HK-2 (cell line): ENCODE results near the gene TMEM176A.
"Not testable (repeated sequence)": the region's sequence is repeated elsewhere in the genome, so short reads cannot be mapped to it uniquely, and the experiment has no call there.

Source experiments
- DNase-seq: peaks from one replicate; pipeline ENCODE4 v3.0.0-alpha.2; 2018; ENCODE audit not compliant: unreplicated experiment

Gene TMEM176A, protein sequence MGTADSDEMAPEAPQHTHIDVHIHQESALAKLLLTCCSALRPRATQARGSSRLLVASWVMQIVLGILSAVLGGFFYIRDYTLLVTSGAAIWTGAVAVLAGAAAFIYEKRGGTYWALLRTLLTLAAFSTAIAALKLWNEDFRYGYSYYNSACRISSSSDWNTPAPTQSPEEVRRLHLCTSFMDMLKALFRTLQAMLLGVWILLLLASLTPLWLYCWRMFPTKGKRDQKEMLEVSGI

DNA sequence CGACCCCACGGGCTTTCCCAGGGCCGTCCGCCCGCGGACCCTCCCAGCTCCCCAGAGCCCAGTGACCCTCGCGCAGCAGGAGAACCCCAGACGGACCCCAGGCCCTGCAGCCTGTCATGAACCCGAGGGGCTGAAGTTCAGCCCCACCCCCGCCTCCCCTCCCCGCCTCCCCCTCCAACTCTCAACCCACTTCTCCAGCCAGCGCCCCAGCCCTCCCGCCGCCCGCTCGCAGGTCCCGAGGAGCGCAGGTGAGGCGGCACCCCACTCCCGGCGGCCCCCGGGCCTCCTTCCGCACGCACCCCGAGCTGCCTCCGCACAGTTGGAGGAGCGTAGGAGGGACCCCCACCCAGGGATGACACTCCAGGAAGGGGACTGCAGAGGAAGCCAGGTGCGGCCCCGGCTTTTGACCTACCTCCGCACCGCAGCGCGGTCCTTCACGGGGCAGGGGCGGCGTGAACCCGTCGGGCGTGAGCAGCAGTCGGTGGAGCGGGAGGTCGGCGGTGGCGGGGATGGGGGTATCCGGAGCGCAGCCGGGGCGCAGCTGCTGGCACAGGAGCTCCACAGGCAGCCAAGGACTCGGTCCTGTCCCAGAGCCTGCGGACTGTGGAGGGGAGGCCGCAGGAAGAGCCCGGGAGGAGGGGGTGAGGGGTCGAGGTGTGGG lies at the start of gene TMEM176A:
TSS of gene TMEM176A (plus strand) at position 189 of the 661 bp plus-strand sequence. CDS start 782 bp downstream, outside the sequence.
- DNase-seq: no peak

DNA sequence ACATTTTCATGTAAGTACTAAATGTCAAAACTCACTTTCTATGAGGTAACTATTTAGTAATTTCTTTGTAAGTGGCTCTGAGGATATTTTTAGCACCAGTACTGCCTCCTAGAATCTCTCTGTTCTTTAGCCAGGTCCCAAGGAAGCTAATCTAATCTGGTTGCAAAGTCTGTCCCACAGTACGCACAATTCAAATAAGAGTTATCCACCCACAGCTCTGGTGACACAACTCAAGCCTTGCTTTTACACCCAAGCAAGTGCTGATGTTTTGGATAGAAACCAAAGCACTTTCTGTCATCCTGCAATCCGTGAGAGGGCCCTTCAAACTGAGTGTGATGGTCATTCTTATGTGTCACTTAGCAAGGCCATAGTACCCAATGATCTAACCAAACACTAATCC lies 48.9 kb upstream of the TMEM176A start:
- no peak for DNase-seq

DNA sequence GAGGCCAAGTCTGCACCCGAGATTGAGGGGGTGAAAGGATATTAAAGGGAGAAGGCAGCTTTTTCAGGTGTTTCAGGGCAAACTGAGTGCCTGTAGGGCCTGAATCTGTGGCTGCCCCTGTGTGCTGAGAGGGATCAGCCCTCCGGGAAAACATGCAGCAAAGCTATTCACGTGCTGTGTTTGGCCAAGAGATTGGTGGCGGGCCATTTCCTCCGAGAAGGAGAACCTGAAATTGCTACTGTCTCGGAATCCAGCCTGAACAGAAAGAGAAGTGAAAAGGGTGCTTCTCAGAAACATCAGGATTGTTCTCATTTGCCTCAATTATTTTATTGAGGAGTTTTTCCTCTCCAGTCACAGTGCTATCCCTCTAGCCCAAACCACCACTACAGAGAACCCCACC lies 47.3 kb upstream of the TMEM176A start:
- DNase-seq: no peak

DNA sequence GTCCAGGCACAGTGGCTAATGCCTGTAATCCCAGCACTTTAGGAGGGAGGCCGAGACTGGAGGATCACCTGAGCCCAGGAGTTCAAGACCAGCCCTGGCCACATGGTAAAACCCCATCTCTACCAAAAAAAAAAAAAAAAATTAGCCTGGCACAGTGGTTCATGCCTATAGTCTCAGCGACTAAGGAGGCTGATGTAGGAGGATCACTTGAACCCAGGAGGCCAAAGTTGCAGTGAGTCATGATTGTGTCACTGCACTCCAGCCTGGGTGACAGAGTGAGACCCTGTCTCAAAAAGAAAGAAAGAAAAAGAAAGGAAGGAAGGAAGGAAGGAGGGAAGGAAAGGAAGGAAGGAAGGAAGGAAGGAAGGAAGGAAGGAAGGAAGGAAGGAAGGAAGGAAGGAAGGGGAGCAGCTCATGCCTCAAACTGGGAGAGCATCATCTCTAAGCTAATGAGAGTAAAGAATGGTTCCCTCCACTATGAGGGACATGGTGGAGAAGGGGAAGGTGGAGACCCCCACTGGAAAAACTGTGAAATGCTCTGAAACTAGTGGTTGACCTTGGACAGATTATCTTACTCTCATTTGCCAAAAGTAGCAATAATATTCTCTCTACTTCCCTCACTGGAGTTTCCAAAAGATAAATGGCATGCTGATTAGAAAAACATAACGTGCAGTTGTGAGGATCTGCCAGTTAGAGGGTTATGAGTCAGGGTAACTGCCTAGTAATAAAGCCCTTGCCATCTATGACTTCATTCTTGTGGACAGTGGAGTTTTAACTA lies 46.6 kb upstream of the TMEM176A start:
- no peak for DNase-seq

DNA sequence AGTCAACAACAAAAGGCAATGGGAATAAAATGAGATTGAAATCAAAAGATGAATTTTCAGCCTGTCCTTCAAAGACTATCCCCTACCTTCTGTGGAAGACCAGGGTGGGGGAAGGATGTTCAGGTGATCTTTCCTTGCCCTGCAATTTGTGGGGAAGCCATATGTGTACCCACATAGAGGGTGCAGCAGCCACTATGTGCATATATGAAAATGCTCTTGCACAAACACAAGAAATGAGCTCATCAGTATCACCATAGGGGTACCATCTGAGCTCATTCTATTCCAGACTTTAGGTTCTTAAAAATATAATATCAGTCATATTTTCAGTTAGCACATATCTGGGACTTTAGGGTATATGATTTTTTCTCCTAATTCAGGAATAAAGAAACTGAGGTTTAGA lies 45.6 kb upstream of the TMEM176A start:
- no peak for DNase-seq

DNA sequence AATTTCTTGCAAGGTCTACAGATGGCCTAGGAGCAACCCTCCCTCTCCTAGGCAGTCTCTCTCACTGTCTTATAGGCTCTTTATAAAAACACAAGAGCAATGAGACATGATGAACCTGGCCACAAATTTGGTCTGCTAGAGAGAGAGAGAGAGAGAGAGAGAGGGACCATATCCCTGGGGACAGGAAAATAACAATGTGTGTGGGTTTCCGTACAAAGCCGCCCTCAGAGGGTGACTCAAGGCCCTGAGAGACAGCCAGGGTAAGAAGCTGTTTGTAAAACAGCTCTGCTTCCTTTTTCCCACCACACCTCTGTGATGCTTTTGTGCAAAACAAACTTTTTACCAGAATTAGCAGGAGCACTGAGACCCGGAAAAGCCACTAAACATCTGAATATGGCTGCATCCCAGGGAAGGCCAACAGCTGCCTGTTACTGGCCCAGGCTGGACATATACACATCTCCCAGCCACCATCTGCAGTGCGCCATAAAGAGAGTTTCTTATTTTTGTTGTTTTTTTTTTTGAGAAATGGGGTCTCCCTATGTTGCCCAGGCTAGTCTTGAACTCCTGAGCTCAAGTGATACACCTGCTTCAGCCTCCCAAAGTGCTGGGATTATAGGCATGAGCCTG lies 45.0 kb upstream of the TMEM176A start:
- no peak for DNase-seq

DNA sequence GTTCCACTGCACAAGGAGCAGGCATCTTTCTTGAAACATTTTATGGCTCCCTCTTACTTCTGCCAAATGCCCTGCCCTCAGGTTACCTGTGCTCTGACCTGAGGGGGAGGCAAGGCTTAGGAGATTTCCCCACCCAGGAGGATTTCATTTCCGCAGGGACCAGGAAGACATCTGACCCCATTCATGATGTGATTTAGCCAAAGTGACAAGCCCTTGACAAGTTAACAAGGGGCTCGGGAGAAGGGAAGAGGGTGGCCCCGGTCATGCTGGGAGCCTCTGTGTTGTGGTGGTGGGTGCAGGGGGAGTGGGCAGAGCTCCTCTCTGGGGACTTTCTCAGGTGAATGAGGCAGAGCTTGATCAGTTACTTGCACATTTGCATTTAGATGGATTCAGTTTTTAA lies 44.4 kb upstream of the TMEM176A start:
- DNase-seq: no peak

DNA sequence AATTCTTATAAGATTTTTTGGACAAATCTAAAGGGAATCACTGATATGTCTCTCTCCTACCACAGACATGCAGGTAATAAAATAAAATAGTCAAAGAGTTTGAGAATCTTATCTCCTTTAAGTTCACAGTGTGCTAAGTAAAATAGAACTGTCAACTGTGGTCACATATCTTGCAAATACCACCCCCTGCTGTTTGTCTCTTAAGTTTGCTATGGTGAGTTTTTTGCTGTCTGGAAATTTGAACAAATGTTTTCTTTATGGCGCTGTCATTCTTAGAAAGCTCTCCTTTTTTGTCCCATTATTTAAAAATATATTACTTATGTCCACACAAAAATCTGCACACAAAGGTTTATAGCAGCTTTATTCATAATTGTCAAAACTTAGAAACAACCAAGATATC lies 43.7 kb upstream of the TMEM176A start:
- no peak for DNase-seq

DNA sequence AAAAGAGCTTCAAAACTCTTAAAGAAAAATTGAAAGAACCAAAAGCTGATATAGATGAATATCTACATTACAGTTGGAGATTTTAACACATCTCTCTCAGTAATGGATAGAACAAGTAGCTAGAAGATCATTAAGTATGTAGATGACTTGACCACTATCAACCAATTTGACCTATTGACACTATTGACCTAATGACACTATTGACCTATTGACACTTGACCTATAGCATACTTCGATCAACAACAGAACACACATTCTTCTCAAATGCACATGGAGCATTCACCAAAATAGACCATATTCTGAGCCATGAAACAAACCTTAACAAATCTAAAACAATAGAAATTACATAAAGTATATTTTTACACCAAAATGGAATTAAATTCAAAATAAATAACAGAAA lies 41.1 kb upstream of the TMEM176A start:
- DNase-seq: no peak

DNA sequence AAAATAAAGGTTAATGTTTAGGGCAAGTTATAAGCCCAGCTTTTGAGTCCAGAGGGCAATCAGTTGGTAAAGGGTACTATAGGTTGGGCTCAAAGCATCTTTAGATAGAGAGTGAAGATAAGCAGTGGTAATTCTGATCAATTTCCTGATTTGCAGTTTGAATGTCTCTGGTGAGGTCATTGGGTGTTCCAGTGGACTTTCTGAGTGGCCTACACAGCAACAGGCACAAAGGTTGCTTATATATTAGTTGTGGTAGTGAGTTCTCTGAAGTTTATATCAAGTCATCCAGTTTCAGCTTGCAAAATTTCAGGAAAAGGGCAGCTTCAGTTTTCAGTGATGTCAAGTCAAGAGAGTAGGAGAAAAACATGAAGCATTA lies 34.2 kb upstream of the TMEM176A start:
- no peak for DNase-seq

DNA sequence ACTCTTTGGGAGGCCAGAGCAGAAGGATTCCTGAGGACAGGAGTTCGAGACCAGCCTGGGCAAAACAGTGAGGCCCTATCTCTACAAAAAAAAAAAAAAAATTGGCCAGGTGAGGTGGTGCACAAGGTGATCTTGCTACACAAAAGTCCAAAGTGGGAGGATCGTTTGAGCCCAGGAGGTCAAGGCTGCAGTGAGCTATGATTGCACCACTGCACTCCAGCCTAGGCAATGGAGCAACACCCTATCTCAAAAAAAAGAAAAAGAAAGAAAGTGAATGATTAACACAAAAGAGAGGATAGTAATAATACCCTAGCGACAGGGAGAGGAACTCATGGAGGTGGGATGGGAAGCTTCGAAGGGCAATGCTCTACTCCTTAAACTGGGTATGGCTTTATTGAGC lies 30.8 kb upstream of the TMEM176A start:
- DNase-seq: no peak

DNA sequence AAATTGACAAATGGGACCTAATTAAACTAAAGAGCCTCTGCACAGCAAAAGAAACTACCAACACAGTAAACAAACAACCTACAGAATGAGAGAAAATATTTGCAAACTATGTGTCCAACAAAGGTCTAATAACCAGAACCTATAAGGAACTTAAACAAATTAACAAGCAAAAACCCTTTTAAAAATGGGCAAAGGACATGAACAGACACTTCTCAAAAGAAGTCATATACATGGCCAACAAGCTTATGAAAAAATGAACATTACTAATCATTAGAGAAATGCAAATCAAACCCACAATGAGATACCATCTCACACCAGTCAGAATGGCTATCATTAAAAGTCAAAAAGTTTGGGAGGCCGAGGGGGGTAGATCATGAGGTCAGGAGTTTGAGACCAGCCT lies 26.4 kb upstream of the TMEM176A start:
- DNase-seq: not testable (repeated sequence)

DNA sequence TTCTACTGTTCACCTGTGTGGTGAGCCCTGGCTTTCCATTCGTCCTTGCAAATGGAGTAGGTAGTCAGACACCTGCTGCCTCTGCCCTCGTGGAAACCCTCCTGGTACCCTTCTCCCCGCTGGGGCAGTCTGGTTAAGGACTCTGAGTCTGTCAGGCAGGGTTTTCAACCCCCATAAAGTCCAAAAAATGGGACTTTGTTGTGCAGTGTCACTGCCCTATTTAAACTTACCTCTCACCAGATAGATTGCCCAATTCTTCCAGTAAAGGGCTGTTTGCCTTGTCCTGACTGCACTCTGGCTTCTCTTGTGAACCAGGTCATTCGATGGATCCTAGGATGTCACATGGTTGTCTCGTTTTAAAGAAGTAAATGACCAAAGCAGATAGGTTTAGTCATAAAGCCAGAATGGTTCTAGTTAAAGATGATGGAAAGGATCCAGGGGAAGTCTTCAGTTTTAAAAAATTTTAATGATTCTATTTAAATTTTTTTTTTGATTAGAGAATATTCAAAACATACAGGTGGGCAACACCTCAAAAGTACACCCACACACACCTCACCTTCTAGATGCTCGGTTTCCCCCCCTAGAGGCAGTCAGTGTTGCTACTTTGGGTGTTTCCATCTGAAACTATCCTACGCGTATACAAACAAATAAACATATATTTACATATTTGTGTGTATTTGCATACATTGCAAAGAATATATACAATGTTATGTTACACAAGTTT lies 22.4 kb upstream of the TMEM176A start:
- no peak for DNase-seq

DNA sequence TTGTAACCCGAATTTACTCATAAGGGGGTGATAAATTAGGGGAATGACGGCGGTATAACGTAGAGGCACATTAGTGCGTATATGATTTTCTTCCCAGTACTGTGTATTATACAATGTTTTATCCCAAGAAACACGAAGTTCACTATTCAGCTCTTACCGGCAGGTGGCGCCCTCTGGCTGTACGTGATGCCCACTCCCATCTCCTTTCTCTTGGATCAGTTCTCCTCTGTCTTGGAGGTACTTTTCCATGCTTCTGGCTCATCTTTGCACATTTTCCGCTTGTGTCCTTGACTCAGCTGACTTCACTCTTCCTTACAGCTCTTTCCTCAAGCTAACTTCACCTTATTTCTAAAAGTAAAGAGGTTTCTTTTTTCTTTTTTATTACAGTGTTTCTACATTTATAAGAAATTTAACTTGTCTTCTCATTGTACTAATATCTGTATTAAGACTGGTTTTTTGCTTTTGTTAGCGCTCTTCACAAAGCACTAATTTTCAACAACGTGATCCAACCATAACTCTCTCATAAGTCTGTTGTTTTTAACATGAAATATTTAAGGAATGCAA lies 21.7 kb upstream of the TMEM176A start:
- DNase-seq: peak; percentile 68

DNA sequence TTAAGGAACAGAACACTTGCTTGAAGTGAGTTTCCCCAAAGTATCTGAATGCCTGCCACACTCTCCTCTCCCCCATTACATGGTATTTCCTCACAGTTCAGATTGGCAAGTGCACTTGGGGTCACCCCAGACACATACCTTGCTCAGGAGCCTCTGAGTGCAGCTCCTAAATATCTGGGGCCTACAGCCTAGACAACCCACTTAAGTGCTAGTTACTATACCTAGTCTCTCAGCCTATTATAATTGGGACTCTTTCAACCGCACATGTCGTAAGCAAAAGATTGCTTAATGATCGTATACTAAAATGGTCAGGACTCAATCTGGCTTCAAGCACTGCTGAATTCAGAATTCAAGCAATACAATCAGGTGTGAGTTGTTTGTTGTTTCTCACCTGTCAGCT lies 20.3 kb upstream of the TMEM176A start:
- no peak for DNase-seq

DNA sequence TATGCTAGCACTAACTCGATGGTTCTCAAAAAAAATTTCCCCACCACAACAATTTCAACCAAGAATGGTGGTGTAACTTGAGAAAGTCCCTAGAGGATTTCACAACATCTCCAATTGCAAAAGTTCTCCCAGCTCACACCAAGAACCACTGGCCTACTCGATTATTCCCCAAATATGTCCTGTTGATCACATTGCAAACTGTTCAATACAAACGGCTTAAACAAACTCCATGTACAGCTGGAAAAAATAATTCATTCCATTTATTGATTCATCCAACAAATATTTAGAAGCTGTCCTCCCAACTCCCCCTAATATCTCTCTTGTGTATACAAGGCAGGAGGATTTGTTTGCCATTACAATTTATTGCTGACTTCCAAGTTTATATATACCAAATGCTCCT lies 19.5 kb upstream of the TMEM176A start:
- DNase-seq: no peak

DNA sequence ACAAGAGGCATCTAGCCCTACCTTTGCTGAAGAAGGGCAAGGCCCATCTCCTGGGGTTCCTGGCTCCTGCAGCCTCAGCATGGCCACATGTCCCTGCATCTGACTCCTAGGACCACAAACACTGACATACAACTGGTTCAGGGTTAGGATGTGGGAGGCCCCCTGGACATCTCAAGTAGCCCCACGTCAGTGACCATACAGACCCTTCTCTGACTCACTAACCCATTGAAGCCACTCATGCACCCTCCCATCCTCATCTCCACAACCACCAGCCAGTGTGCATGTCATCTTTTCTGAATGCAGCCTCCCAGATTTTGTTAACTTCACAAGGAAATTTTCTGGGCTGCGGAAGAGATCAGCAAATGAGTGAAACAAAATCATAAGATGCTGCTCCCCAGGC lies 18.6 kb upstream of the TMEM176A start:
- no peak for DNase-seq

DNA sequence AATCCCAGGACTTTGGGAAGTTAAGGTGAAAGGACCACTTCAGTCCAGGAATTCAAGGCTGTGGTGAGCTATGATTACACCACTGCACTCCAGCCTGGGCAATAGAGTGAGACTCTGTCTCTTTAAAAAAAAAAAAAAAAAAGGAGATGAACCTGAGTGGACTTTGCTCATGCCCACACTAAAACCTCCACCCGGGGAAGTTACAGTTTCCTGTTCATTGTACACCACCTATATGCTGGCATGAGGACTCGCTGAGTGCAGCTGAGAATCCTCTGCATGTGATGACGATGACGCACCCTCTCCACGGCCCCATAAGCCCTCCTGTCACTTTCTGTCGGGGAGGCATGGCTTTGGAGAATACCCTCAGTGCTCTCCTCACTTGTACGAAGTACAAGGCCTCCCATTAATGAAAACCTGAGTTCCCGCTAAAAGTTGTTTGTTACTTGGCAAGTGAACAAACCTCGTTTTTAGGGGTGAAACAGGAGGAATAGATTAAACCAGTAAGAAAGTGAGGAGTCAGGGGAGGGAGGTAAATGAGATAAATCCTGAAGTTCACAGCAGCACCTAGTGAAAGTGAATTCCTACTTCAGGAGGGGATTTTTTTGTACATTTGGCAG lies 16.3 kb upstream of the TMEM176A start:
- DNase-seq: no peak

DNA sequence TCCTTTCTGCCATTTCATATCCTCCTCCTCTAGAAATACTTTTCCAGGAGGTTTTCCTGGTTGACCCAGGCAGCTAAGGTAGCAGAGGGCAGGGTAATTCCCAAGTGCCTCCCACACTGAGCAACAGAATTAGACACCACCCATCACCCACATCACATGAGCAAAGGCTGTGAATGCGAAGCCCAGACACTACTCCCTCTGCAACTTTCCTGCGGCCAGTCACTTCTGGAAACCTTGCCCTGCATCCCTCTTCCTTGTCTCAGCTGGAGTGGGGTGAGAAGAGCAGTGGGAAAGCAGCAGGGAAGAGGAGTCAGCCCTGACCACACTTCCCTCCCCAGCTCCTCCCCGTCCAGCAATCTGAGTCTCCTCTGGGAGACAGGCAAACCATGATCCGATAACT lies 15.6 kb upstream of the TMEM176A start:
- no peak for DNase-seq

DNA sequence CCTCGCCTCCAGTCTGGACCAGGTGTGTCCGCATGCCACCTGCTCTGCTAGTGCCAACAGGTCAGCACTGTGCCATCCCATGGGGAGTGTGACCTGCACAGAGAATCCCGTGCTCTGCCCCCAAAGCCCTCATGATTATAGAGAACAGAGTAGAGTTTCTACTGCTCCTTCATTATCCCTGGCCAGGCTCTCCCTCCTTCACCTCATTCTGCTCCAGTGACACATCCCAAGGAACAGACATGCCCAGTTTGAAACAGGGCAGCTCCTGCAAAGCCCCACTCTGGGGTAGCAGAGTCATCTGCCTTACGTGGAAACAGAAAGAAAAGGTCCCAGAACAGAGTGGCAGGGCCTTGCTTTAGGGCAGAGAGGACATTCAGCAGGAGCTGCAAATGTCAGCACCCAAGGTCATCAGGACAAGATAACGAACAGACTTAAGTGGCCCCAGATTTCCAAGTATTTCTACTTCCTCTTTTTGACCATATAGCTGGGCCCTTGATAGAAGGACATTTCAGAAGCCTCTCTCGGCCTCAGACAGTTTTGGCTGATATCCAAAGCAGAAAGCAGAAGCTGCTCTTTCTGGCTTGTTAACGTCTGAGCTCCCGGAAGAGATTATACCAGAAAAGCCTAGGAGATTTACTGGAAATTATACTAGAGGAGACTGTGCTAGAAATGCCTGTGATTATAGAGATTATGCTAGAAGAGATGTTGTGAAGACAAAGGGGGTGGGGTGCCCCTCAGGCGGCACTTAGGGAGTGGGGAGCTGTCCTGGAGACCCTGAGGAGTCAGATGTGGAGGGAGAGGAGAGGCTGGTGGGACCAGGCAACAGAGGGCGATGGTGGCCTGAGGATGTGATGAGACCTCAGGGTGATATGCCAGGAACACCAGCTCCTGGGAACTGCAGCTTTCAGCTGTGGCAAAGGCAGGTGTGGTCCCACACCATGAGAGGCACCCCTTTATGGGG lies 13.0 kb upstream of the TMEM176A start:
- DNase-seq: no peak
